Measurements from ENCODE around the gene ACSF3. TPM values are rescaled to one million over a fixed set of nuclear protein-coding genes. Genes with fewer than 3 reads are reported as not detected.
"Not testable (repeated sequence)": the region's sequence is repeated elsewhere in the genome, so short reads cannot be mapped to it uniquely, and the experiment has no call there.

The ACSF3 gene
- total RNA-seq, 4 donors from 2014 or later = 26.1 to 55.1 (median 32.5) TPM

DNA sequence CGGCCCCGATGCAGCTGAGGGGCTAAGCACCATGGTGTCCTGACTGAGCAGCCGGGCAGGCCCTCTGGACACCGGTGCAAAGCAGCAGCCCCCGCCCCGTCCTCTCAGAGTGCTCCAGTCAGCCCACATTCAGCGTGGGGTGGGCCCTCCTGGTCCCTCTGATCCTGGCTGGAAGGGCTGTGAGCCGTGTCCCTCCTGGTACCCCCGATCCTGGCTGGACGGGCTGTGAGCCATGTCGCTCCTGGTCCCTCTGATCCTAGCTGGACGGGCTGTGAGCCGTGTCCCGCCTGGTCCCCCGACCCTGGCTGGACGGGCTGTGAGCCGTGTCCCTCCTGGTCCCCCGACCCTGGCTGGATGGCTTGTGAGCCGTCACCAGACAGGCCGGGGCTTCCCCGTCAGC is 26.9 kb upstream of the ACSF3 start:
- Histone ChIP-seq H3K4me3 (no peak overlapping the region), H3K4me1 (no peaks in the 10 kb centered on the region), H3K27me3 (peaks cover 60% of the 10 kb centered on the region), H3K27ac (no peak overlapping the region), H3K36me3 (no peaks in the 10 kb centered on the region), H3K9me3 (no peaks in the 10 kb centered on the region)
- TF ChIP-seq CTCF (IDR thresholded peaks at IDR 0.05) (no peak), EP300 (IDR thresholded peaks at IDR 0.05) (no peak), POLR2A (IDR thresholded peaks at IDR 0.05) (no peak), POLR2AphosphoS5 (IDR thresholded peaks at IDR 0.05) (no peak)
- no peak for DNase-seq (ENCODE audit: low spot score in 2 of 2)
- WGBS = no CpG with 5 or more reads among the region's 21 CpGs

DNA sequence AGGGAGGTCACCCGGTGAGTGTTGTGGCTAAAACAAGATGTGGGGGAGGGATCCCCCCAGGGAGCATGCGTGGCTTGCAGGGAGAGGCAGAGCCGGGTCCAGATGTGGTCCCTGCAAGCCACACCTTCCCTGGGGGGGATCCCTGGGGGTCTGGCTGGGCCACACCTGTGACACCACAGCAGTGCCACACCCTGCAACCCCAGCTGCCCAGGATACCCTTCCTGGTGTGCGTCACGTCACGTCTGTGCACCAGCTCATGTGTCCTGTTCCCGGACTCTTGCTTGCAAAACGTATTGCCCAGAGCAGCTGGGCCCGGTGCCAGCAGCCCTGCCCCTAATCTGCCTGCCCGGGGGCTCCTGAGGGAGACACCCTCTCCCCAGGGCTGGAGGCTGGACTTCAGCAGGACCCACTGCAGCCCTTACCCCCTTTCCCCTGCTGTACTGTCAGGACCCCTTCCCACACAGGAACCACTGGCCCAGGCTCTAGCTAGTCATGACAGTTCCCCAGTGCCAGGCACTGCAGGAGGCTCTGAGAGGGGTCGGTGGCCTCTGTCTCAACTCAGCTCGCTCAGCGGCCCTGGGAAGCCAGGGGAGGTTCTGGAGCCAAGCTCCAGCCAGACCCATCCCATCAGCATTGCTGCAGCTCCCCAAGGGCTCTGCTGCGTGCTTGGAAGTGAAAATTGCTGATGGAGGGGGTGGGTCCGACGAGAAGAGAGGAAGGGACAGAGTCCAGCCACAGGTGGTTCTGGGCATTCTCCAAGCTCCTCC is 25.8 kb upstream of the ACSF3 start:
- Histone ChIP-seq H3K9me3 (no peaks in the 10 kb centered on the region), H3K27ac (no peak overlapping the region), H3K4me3 (no peak overlapping the region), H3K27me3 (peaks cover 66% of the 10 kb centered on the region), H3K4me1 (no peaks in the 10 kb centered on the region), H3K36me3 (no peaks in the 10 kb centered on the region)
- 21% methylated on average over 8 of the region's 16 CpGs for WGBS
- TF ChIP-seq POLR2A (IDR thresholded peaks at IDR 0.05) (no peak), EP300 (IDR thresholded peaks at IDR 0.05) (no peak), CTCF (IDR thresholded peaks at IDR 0.05) (no peak), POLR2AphosphoS5 (IDR thresholded peaks at IDR 0.05) (no peak)
- DNase-seq (ENCODE audit: low spot score in 2 of 2) = no peak

DNA sequence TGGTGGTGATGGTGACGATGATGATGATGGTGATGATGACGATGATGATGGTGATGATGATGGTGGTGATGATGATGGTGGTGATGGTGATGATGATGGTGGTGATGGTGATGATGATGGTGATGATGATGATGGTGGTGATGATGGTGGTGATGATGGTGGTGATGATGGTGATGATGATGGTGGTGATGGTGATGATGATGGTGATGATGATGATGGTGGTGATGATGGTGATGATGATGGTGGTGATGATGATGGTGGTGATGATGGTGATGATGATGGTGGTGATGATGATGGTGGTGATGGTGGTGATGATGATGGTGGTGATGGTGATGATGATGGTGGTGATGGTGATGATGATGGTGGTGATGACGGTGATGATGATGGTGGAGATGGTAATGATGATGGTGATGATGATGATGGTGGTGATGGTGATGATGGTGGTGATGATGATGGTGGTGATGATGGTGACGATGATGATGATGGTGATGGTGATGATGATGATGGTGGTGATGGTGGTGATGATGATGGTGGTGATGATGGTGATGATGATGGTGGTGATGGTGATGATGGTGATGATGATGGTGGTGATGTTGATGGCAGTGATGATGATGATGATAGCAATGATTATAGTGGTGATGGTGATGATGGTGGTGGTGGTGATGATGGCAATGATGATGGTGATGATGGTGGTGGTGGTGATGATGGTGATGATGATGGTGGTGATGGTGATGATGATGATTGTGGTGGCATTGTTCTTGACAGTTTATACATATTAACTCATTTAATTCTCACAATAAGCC is 24.6 kb upstream of the ACSF3 start:
- not testable (repeated sequence) for DNase-seq (ENCODE audit: low spot score in 2 of 2); H3K4me1 ChIP-seq; H3K36me3 ChIP-seq; H3K27ac ChIP-seq; H3K9me3 ChIP-seq; H3K4me3 ChIP-seq
- WGBS = 97% methylated on average over 4 of the region's 4 CpGs
- H3K27me3 ChIP-seq = peaks cover 67% of the 10 kb centered on the region

DNA sequence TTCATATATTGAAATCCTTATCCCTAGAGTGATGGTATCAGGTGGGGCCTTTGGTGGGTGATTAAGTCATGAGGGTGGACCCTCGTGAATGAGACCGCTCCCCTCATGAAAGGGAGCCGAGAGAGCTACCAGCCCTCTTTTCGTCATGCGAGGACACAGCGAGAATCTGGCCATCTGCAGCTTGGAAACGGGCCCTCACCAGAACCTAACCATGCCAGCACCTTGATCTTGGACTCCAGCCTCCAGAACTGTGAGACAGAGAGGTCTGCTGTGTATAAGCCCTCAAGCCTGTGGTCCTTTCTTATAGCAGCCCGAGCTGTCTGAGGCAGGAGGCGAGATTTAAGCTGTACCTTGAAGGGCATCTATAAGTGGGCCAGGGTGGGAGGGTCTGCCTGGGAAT is 23.7 kb upstream of the ACSF3 start:
- peaks cover 64% of the 10 kb centered on the region for H3K27me3 ChIP-seq
- no peak overlapping the region for H3K4me3 ChIP-seq
- no peak for TF ChIP-seq POLR2A (IDR thresholded peaks at IDR 0.05)
- no peak for TF ChIP-seq EP300 (IDR thresholded peaks at IDR 0.05)
- TF ChIP-seq POLR2AphosphoS5 (IDR thresholded peaks at IDR 0.05) = no peak
- no peak for TF ChIP-seq CTCF (IDR thresholded peaks at IDR 0.05)
- no peaks in the 10 kb centered on the region for H3K4me1 ChIP-seq
- no peak overlapping the region for H3K27ac ChIP-seq
- WGBS = 90% methylated on average over 9 of the region's 9 CpGs
- DNase-seq (ENCODE audit: low spot score in 2 of 2) = no peak
- no peaks in the 10 kb centered on the region for H3K36me3 ChIP-seq
- no peaks in the 10 kb centered on the region for H3K9me3 ChIP-seq

DNA sequence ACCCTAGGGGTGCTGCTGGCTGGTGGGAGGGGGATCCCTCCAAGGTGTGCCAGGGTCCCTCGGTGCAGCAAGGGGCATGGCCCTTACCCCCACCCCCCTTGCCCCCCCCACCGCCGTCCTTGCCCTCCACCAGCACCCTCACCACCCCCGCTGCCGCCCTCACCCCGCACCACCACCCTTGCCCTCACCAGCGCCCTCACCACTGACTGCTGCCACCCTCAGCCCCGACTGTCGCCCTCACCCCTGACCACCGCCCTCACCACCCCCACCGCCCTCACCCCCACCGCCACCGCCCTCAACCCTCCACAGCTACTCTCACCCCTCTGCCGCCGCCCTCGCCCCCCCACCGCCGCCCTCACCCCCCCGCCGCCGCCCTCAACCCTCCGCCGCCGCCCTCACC is 23.1 kb upstream of the ACSF3 start:
- no peak for TF ChIP-seq CTCF (IDR thresholded peaks at IDR 0.05)
- no peak for TF ChIP-seq POLR2AphosphoS5 (IDR thresholded peaks at IDR 0.05)
- no peak for TF ChIP-seq EP300 (IDR thresholded peaks at IDR 0.05)
- no peak for TF ChIP-seq POLR2A (IDR thresholded peaks at IDR 0.05)
- no peaks in the 10 kb centered on the region for H3K4me1 ChIP-seq
- no peak overlapping the region for H3K27ac ChIP-seq
- DNase-seq (ENCODE audit: low spot score in 2 of 2) = no peak
- 92% methylated on average over 16 of the region's 24 CpGs for WGBS
- H3K9me3 ChIP-seq = no peaks in the 10 kb centered on the region
- H3K4me3 ChIP-seq = no peak overlapping the region
- H3K27me3 ChIP-seq = peaks cover 58% of the 10 kb centered on the region
- H3K36me3 ChIP-seq = no peaks in the 10 kb centered on the region
